K562 (cell line): ENCODE data around the gene ERP44. TPM values are rescaled to one million over a fixed set of nuclear protein-coding genes. Genes with fewer than 3 reads are reported as not detected.

Experiments
- CREBBP ChIP-seq: IDR thresholded peaks from one replicate; pipeline ENCODE4 v1.6.1; 2012; ENCODE audit warnings: low read depth, mild to moderate bottlenecking, control low read depth, inconsistent platforms, low read length
- DMBX1 ChIP-seq: fragments of 250-450 bp; sonication (Bioruptor Pico); IDR thresholded peaks from 2 replicates; pipeline ENCODE4 v1.8.0; 2022; ENCODE audit warnings: inconsistent platforms, mild to moderate bottlenecking, moderate library complexity, borderline replicate concordance
- EHMT2 ChIP-seq: fragments of 450-650 bp; IDR thresholded peaks from 2 replicates; pipeline ENCODE4 v1.6.1; 2018; ENCODE audit warnings: antibody characterized with exemption
- FOXJ3 ChIP-seq: sonication (generic); formaldehyde crosslinking; IDR thresholded peaks from 2 replicates; pipeline ENCODE4 v1.4.0; 2020; ENCODE audit warnings: mild to moderate bottlenecking, missing genetic modification reagents
- HDAC2 ChIP-seq: fragments of 450-650 bp; IDR thresholded peaks from 2 replicates; pipeline ENCODE4 v1.6.1; 2016; ENCODE audit warnings: mild to moderate bottlenecking
- MCM3 ChIP-seq: fragments of 450-650 bp; IDR thresholded peaks from 2 replicates; pipeline ENCODE4 v1.6.1; 2016
- NBN ChIP-seq: fragments of 450-650 bp; IDR thresholded peaks from 2 replicates; pipeline ENCODE4 v1.6.1; 2016; ENCODE audit warnings: low read depth, mild to moderate bottlenecking
- NFRKB ChIP-seq: fragments of 450-650 bp; IDR thresholded peaks from 2 replicates; pipeline ENCODE4 v1.6.1; 2016; ENCODE audit warnings: low read depth
- NONO ChIP-seq, 2 experiments: fragments of 200-400 bp in 1 of 2; fragments of 450-650 bp in 1 of 2; formaldehyde crosslinking in 1 of 2; IDR thresholded peaks; 2 replicates each; pipeline ENCODE4 v1.6.1; 2017; ENCODE audit warnings: low read depth in 2 of 2, mild to moderate bottlenecking in 2 of 2, moderate library complexity in 2 of 2, low read length in 1 of 2
- PCBP2 ChIP-seq: fragments of 200-400 bp; formaldehyde crosslinking; IDR thresholded peaks from 2 replicates; pipeline ENCODE4 v1.6.1; 2018; ENCODE audit warnings: low read length, low read depth, mild to moderate bottlenecking, moderate library complexity; ENCODE audit not compliant: poor library complexity, severe bottlenecking
- PHB ChIP-seq: fragments of 250-450 bp; sonication (Bioruptor Pico); IDR thresholded peaks from 2 replicates; pipeline ENCODE4 v1.5.0; 2021
- POLR2AphosphoS2 ChIP-seq: IDR thresholded peaks from 2 replicates; pipeline ENCODE4 v1.6.1; 2012; ENCODE audit warnings: low read length, improper control_type of control experiment
- POLR2G ChIP-seq: fragments of 200-400 bp; formaldehyde crosslinking; IDR thresholded peaks from 2 replicates; pipeline ENCODE4 v1.6.1; 2017; ENCODE audit warnings: low read depth, mild to moderate bottlenecking, antibody characterized with exemption, low read length, moderate library complexity
- SNIP1 ChIP-seq: fragments of 450-650 bp; IDR thresholded peaks from 2 replicates; pipeline ENCODE4 v1.7.1; 2017; ENCODE audit warnings: low read depth, mild to moderate bottlenecking
- TBP ChIP-seq: optimal IDR thresholded peaks from 2 replicates; pipeline ENCODE3; 2011; ENCODE audit warnings: low read depth, low read length, improper control_type of control experiment
- ZKSCAN1 ChIP-seq: fragments of 150-350 bp; IDR thresholded peaks from 2 replicates; pipeline ENCODE4 v1.6.1; 2016; ENCODE audit warnings: low read depth, low read length
- ZNF175 ChIP-seq: fragments of 200-800 bp; sonication (Bioruptor generic); IDR thresholded peaks from 2 replicates; pipeline ENCODE4 v1.6.1; 2016; ENCODE audit warnings: low read depth, mild to moderate bottlenecking, missing genetic modification characterization, missing compliant biosample characterization
- ZNF263 ChIP-seq: sonication (generic); formaldehyde crosslinking; IDR thresholded peaks from 2 replicates; pipeline ENCODE4 v1.8.0; 2022; ENCODE audit warnings: mild to moderate bottlenecking, missing genetic modification reagents, borderline replicate concordance
- polyA plus RNA-seq, 8 experiments: library from polyadenylated mRNA; depleted of rRNA in 4 of 8; stranded (reverse) in 5 of 8; unstranded in 3 of 8; fragments of >200 nt; fragmentation: Nextera tagmentation in 2 of 8; fragmentation: Illumina TruSeq in 1 of 8; extraction: Ambion mirVana in 2 of 8; extraction: Trizol in 1 of 8; gene quantifications; 2 replicates each; pipeline versions ENCODE4 v1.2.1 to v1.2.3, GENCODE V29; 2011 to 2014; ENCODE audit warnings: inconsistent platforms in 1 of 8, missing spikeins in 1 of 8
- total RNA-seq, 7 experiments: library from RNA; depleted of rRNA in 6 of 7; stranded (reverse); fragments of >200 nt in 6 of 7; fragmentation: Illumina TruSeq in 2 of 7; extraction: Trizol in 2 of 7; gene quantifications; 2 replicates each; pipeline versions ENCODE4 v1.2.1 to v1.2.3, GENCODE V29; 2011 to 2021; ENCODE audit warnings: low replicate concordance in 1 of 7
- TF ChIP-seq, protein P1 (sequence below): sonication (generic); formaldehyde crosslinking; IDR thresholded peaks from 2 replicates; pipeline ENCODE4 v1.8.0; 2022; ENCODE audit warnings: mild to moderate bottlenecking, missing genetic modification reagents
- TF ChIP-seq, protein P2 (sequence below), 3 experiments: fragments of 200-800 bp in 1 of 3; fragments of 250-450 bp in 1 of 3; fragments of 450-650 bp in 1 of 3; sonication (Bioruptor Pico) in 1 of 3; sonication (Bioruptor generic) in 1 of 3; formaldehyde crosslinking in 1 of 3; IDR thresholded peaks; 2 replicates each; pipeline versions ENCODE4 v1.6.1 to v1.8.0; 2016 to 2022; ENCODE audit warnings: mild to moderate bottlenecking in 2 of 3, missing genetic modification characterization in 2 of 3, missing compliant biosample characterization in 1 of 3, moderate library complexity in 1 of 3

The ERP44 gene
- total and polyA plus RNA-seq, 9 of the 15 experiments (the other 6 are each of a cell fraction or from before 2014, with no cell fraction given) = 9.2 to 23.4 (median 13.6) TPM

DNA sequence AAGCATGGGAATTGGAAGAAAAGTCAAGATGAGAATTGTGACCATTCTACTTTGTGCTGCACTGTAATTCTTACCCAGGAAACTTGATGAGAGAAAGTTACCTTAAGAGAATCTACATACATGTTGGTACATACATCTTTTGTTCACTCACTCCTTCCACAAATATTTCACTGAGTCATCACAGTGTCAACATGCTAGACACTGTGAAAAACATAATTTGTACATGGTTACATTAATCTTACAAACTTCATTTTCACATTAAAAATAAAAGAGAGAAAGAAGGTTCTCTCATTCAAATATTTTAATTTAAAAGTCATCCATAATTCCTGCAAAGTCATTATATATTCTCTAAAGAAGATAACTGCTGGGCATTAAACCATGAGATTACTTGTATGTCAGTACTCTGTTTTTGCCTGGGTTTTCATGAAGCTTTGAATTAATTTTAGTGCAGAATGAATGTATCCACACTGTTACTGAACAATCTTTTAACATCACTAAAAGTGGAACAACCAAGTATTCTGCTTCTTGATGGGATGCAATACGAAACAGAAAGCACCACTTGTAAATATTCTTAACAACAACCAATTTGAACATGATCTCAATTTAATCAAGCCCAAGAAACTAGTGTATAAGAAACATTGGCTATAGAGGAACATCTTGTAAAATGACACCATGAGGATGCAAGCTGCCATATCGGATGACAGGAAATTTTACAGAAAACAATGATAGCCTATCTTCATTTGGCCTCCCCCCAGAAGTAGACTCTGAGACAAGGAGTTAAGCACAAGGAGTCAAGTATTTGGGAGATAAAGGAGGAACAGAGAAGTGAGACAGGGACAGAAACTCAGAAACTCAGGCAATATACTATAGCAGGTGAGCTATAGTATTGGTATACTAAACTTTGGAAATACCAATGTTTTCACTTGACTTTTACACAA is 28.4 kb downstream of the ERP44 start (continued):
- TF ChIP-seq, protein P1, sequence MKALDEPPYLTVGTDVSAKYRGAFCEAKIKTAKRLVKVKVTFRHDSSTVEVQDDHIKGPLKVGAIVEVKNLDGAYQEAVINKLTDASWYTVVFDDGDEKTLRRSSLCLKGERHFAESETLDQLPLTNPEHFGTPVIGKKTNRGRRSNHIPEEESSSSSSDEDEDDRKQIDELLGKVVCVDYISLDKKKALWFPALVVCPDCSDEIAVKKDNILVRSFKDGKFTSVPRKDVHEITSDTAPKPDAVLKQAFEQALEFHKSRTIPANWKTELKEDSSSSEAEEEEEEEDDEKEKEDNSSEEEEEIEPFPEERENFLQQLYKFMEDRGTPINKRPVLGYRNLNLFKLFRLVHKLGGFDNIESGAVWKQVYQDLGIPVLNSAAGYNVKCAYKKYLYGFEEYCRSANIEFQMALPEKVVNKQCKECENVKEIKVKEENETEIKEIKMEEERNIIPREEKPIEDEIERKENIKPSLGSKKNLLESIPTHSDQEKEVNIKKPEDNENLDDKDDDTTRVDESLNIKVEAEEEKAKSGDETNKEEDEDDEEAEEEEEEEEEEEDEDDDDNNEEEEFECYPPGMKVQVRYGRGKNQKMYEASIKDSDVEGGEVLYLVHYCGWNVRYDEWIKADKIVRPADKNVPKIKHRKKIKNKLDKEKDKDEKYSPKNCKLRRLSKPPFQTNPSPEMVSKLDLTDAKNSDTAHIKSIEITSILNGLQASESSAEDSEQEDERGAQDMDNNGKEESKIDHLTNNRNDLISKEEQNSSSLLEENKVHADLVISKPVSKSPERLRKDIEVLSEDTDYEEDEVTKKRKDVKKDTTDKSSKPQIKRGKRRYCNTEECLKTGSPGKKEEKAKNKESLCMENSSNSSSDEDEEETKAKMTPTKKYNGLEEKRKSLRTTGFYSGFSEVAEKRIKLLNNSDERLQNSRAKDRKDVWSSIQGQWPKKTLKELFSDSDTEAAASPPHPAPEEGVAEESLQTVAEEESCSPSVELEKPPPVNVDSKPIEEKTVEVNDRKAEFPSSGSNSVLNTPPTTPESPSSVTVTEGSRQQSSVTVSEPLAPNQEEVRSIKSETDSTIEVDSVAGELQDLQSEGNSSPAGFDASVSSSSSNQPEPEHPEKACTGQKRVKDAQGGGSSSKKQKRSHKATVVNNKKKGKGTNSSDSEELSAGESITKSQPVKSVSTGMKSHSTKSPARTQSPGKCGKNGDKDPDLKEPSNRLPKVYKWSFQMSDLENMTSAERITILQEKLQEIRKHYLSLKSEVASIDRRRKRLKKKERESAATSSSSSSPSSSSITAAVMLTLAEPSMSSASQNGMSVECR (CRISPR knock-in tag) = no peak
- TF ChIP-seq SNIP1 (no peak), CREBBP (no peak), POLR2G (no peak), TBP (no peak), PHB (CRISPR knock-in tag) (no peak), NBN (peak; percentile 35; the same call in 1 of the 2 replicates), ZNF175 (CRISPR knock-in tag) (no peak), ZNF263 (no peak), NONO (IDR thresholded peaks at IDR 0.05; ENCODE audit: low read depth in 2 of 2, low read length in 1 of 2) (no peak), ZKSCAN1 (no peak), DMBX1 (CRISPR knock-in tag) (no peak), POLR2AphosphoS2 (no peak), EHMT2 (peak; percentile 66; the same call in 1 of the 2 replicates), FOXJ3 (CRISPR knock-in tag) (no peak), MCM3 (no peak), NFRKB (no peak), PCBP2 (no peak), HDAC2 (peak; percentile 58; the same call in 1 of the 2 replicates)
- TF ChIP-seq, protein P2, sequence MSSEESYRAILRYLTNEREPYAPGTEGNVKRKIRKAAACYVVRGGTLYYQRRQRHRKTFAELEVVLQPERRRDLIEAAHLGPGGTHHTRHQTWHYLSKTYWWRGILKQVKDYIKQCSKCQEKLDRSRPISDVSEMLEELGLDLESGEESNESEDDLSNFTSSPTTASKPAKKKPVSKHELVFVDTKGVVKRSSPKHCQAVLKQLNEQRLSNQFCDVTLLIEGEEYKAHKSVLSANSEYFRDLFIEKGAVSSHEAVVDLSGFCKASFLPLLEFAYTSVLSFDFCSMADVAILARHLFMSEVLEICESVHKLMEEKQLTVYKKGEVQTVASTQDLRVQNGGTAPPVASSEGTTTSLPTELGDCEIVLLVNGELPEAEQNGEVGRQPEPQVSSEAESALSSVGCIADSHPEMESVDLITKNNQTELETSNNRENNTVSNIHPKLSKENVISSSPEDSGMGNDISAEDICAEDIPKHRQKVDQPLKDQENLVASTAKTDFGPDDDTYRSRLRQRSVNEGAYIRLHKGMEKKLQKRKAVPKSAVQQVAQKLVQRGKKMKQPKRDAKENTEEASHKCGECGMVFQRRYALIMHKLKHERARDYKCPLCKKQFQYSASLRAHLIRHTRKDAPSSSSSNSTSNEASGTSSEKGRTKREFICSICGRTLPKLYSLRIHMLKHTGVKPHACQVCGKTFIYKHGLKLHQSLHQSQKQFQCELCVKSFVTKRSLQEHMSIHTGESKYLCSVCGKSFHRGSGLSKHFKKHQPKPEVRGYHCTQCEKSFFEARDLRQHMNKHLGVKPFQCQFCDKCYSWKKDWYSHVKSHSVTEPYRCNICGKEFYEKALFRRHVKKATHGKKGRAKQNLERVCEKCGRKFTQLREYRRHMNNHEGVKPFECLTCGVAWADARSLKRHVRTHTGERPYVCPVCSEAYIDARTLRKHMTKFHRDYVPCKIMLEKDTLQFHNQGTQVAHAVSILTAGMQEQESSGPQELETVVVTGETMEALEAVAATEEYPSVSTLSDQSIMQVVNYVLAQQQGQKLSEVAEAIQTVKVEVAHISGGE (CRISPR knock-in tag; IDR thresholded peaks at IDR 0.05) = no peak
